Measurements from ENCODE around the gene ARSI.

ARSI gene

GRCh38 chr5:150307617-150308426, 5.1 kb upstream of the ARSI start:
- H3F3A ChIP-seq (ENCODE audit: control insufficient read depth, insufficient read depth): no peaks in the 10 kb centered on the region
- H3K27ac ChIP-seq (ENCODE audit: low read depth, low read length): no peak overlapping the region
- H3K36me3 ChIP-seq (ENCODE audit: control insufficient read depth, low read length): no peaks in the 10 kb centered on the region
- H3K9me3 ChIP-seq (ENCODE audit: control insufficient read depth, insufficient read depth, low read length): no peaks in the 10 kb centered on the region
- H3K4me1 ChIP-seq (ENCODE audit: control insufficient read depth, low read length): no peaks in the 10 kb centered on the region
- no peak overlapping the region for H3K4me3 ChIP-seq (ENCODE audit: low read length)
- H3K27me3 ChIP-seq (ENCODE audit: control insufficient read depth, low read length): peaks cover 35% of the 10 kb centered on the region
- no peaks in the 10 kb centered on the region for H3K9me2 ChIP-seq (replicated peaks; ENCODE audit: control insufficient read depth, low read length)
- H3K4me2 ChIP-seq (ENCODE audit: low read length): no peak overlapping the region
- TF ChIP-seq, protein P1, sequence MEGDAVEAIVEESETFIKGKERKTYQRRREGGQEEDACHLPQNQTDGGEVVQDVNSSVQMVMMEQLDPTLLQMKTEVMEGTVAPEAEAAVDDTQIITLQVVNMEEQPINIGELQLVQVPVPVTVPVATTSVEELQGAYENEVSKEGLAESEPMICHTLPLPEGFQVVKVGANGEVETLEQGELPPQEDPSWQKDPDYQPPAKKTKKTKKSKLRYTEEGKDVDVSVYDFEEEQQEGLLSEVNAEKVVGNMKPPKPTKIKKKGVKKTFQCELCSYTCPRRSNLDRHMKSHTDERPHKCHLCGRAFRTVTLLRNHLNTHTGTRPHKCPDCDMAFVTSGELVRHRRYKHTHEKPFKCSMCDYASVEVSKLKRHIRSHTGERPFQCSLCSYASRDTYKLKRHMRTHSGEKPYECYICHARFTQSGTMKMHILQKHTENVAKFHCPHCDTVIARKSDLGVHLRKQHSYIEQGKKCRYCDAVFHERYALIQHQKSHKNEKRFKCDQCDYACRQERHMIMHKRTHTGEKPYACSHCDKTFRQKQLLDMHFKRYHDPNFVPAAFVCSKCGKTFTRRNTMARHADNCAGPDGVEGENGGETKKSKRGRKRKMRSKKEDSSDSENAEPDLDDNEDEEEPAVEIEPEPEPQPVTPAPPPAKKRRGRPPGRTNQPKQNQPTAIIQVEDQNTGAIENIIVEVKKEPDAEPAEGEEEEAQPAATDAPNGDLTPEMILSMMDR (IDR thresholded peaks at IDR 0.05; ENCODE audit: low read depth, low read length, poor library complexity, severe bottlenecking): no peak
- TF ChIP-seq EZH2phosphoT487 (IDR thresholded peaks at IDR 0.05; ENCODE audit: borderline replicate concordance, low read length): no peak
- H3K79me2 ChIP-seq (ENCODE audit: control insufficient read depth, low read length): no peaks in the 10 kb centered on the region
- no peaks in the 10 kb centered on the region for H4K20me1 ChIP-seq (ENCODE audit: control insufficient read depth, insufficient read depth, low read depth, low read length)

DNA sequence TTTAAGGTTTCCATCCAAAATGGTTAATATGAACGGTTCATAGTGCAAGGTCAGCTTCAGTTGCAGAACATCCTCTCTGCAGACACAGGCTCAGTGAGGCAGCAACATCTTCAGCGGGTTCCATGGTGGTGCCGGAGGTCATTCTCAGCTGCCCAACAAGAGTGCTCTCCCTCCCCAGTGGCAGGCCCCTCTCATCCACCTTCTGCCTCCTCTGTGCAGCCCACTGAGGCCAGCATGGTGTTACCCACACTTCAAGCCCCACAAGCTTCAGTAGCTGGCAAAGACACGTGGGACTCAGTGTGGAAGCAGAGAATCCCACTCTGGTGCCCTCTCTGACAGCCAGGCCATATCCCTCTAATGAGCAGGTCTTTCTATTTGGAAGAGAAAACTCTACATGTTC, 4.1 kb upstream of the ARSI start:
- H3K4me3 ChIP-seq (ENCODE audit: low read length): no peak overlapping the region
- H3K36me3 ChIP-seq (ENCODE audit: control insufficient read depth, low read length): no peaks in the 10 kb centered on the region
- no peaks in the 10 kb centered on the region for H3F3A ChIP-seq (ENCODE audit: control insufficient read depth, insufficient read depth)
- TF ChIP-seq EZH2phosphoT487 (IDR thresholded peaks at IDR 0.05; ENCODE audit: borderline replicate concordance, low read length): no peak
- TF ChIP-seq, protein P1 (IDR thresholded peaks at IDR 0.05; ENCODE audit: low read depth, low read length, poor library complexity, severe bottlenecking): no peak
- H4K20me1 ChIP-seq (ENCODE audit: control insufficient read depth, insufficient read depth, low read depth, low read length): no peaks in the 10 kb centered on the region
- H3K79me2 ChIP-seq (ENCODE audit: control insufficient read depth, low read length): no peaks in the 10 kb centered on the region
- H3K4me2 ChIP-seq (ENCODE audit: low read length): no peak overlapping the region
- no peak overlapping the region for H3K27ac ChIP-seq (ENCODE audit: low read depth, low read length)
- H3K27me3 ChIP-seq (ENCODE audit: control insufficient read depth, low read length): peaks cover 32% of the 10 kb centered on the region
- no peaks in the 10 kb centered on the region for H3K9me3 ChIP-seq (ENCODE audit: control insufficient read depth, insufficient read depth, low read length)
- H3K9me2 ChIP-seq (replicated peaks; ENCODE audit: control insufficient read depth, low read length): no peaks in the 10 kb centered on the region
- H3K4me1 ChIP-seq (ENCODE audit: control insufficient read depth, low read length): no peaks in the 10 kb centered on the region

GRCh38 chr5:150305557-150305956, 2.9 kb upstream of the ARSI start:
- Histone ChIP-seq H3K4me2 (ENCODE audit: low read length) (no peak overlapping the region), H3K4me1 (ENCODE audit: control insufficient read depth, low read length) (no peaks in the 10 kb centered on the region), H3F3A (ENCODE audit: control insufficient read depth, insufficient read depth) (no peaks in the 10 kb centered on the region), H3K4me3 (ENCODE audit: low read length) (no peak overlapping the region), H3K79me2 (ENCODE audit: control insufficient read depth, low read length) (no peaks in the 10 kb centered on the region), H4K20me1 (ENCODE audit: control insufficient read depth, insufficient read depth, low read depth, low read length) (no peaks in the 10 kb centered on the region), H3K27me3 (ENCODE audit: control insufficient read depth, low read length) (peaks cover 22% of the 10 kb centered on the region), H3K9me2 (replicated peaks; ENCODE audit: control insufficient read depth, low read length) (no peaks in the 10 kb centered on the region), H3K27ac (ENCODE audit: low read depth, low read length) (no peak overlapping the region), H3K36me3 (ENCODE audit: control insufficient read depth, low read length) (no peaks in the 10 kb centered on the region), H3K9me3 (ENCODE audit: control insufficient read depth, insufficient read depth, low read length) (no peaks in the 10 kb centered on the region)
- TF ChIP-seq, protein P1 (IDR thresholded peaks at IDR 0.05; ENCODE audit: low read depth, low read length, poor library complexity, severe bottlenecking): no peak
- no peak for TF ChIP-seq EZH2phosphoT487 (IDR thresholded peaks at IDR 0.05; ENCODE audit: borderline replicate concordance, low read length)
